GM21390 (cell line): ENCODE results near the gene HSH2D.

Experiments used
- ATAC-seq: cut with Tn5 transposase; IDR thresholded peaks from one replicate; pipeline ENCODE4 v1.9.1; 2021; ENCODE audit not compliant: unreplicated experiment

Gene HSH2D

DNA sequence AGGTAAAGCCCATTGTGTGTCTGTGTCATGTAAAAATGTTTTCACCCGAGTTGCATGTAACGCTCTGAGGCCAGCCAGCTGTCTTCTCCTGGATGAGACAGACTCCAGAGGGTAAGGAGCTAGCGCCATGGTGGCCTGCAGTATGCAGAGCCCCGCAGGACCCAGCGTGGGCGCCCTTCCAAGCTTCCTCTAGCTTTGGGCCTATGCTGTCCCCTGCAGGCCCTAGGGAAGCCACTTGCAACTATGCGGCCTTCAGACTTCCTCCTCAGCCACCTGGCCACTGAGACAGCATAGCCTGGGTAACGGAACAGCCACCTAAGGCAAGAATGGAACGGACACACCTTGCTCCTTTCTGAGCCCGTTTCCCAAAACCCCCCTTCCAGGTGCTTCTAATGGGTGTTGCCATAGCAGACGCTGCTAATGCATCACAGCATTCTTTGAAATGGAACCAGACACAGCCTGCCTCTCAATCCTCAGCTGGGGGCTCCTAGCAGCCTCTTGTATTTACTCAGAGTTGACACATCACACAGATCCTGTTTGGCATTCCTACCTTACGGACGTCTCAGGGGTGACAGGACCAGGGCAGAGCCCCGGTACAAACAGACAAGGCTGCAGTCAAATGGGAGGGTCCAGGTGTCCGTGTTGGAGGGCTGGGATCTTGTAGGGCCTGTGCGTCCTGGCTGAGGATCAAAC lies 47.9 kb downstream of the HSH2D start:
- no peak for ATAC-seq

DNA sequence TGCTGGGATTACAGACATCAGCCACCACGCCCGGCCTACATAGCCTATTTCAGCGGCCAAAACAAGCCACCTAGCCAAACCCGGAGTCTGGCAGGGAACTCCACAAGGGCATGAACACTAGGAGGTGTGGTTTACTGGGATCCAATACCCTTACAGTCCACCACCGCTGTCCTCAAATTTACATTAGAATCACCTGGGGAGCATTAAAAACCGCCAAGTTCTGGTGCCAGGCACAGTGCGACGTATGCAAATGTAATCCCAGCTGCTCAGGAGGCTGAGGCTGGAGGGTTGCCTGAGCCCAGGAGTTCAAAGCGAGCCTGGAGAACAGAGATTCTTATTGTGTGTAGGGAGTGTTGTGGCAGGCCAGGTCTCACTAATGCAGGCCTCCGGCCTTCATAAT lies 50.0 kb downstream of the HSH2D start:
- no peak for ATAC-seq

GRCh38 chr19:16197188-16197621 lies 53.7 kb downstream of the HSH2D start:
- no peak for ATAC-seq

DNA sequence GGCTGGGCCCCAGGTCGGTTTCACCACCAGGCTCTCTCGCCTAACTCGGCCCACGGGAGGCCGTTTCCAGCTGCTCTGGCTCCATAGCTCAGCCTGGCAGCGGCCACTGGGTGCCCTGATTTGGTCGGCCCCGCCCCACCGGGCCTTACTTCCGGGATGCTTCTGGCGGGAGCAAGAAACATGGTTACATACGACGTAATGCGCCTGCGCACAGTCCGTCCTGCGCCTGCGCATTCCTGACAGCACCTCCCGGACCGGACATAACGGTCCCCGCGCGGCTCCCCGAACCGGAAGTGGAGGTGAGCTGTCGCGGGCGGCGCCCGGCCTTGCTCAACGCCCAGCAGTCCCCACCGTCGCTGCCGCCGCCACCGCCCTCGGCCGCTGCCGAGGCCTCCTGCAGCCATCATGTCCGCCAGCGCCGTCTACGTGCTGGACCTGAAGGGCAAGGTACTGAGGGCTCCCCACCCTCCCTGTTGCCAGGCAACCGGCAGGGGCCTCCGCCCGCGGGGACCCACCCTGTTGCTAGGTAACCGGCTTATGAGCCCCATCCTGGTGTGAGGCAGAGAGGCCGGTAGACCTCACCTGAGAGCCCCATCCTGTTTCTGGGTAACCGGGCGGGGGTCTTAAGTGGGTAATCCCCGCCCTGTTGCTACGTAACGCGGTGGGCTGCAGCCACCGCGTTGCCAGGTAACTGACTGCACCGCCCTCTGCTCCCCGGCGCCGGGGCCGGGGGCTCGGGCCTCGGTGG lies 54.3 kb downstream of the HSH2D start, which contains the start of gene AP1M1:
TSS of gene AP1M1 (plus strand) at position 290 of the 748 bp plus-strand sequence. CDS start at position 406, 116 bp downstream.
- peak; percentile 78 for ATAC-seq

DNA sequence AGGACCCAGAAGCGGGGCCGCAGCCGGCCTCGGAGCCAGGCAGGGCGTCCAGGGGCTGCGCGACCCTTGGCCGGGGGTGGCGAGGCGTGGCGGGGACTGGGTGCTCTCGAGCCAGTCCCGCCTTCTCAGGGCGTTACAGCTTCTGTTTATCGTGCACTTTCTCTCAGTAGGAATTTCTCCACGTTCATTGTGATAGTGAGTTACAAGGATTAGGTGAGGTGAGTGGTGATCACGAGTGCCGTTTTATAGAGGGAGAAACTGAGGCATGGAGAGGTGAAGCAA lies 54.8 kb downstream of the HSH2D start:
- ATAC-seq, result peak; percentile 17

- ATAC-seq, result no peak
Observed at GRCh38 chr19:16199275-16199932, 55.9 kb downstream of the HSH2D start.

GRCh38 chr19:16200038-16201010 lies 56.8 kb downstream of the HSH2D start:
- no peak for ATAC-seq

GRCh38 chr19:16201011-16201391 lies 57.5 kb downstream of the HSH2D start:
- ATAC-seq, result no peak

GRCh38 chr19:16202320-16203255 lies 59.1 kb downstream of the HSH2D start:
- ATAC-seq, result no peak

GRCh38 chr19:16203256-16204004 lies 59.9 kb downstream of the HSH2D start:
- no peak for ATAC-seq

DNA sequence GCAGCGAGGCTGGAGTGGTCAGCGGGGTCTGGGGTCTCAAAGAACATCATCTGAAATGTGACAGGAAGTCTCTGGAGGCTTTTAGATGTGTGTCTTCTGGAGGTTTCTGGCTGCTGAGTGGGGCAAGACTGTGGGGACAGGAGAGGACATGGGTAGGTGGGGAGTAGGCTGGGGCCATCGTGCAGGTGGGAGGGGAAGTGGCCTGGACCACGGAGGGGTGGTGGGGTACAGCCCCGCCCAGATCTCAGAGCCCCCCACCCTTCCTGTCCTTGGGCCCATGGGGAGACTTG lies 60.5 kb downstream of the HSH2D start:
- no peak for ATAC-seq

DNA sequence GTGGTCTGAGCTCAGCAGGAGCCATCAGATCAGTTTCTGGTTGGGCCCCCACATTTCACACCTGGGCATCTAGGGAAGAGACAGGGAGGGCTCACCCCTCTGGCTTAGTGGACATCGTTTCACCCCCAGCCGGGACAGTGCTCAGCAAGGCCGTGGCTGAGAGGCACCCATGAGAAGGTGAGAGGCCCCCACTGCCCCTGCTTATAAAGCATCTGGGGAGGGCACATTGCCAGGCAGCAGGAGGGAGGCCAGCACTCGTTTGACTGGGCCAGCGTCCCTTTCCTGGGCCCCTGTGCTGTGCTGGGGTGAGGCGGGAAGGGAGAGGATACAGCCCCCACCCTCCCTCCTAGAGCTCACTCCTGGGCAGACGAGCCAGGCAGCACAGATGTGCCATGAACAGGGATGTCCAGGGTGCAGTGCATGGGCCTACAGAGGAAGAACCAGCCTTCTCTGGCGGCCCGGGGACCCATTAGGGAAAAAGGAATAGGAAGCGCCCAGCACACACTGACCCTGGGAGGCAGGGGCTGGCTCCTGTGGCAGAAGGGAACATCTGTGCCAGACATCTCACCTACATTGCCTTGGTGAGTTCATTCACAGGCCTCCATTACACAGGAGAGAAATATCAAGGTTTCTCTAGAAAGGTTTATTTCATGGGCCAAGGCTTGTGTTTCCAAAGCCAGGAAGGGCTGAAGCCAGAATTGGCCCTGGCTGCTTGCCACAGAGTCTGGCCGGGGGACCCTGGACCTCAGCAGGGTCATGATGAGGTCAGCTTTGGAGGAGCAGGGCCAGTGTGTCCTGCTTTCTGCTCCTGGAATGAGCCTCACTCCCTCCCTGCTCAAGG lies 61.9 kb downstream of the HSH2D start:
- no peak for ATAC-seq

DNA sequence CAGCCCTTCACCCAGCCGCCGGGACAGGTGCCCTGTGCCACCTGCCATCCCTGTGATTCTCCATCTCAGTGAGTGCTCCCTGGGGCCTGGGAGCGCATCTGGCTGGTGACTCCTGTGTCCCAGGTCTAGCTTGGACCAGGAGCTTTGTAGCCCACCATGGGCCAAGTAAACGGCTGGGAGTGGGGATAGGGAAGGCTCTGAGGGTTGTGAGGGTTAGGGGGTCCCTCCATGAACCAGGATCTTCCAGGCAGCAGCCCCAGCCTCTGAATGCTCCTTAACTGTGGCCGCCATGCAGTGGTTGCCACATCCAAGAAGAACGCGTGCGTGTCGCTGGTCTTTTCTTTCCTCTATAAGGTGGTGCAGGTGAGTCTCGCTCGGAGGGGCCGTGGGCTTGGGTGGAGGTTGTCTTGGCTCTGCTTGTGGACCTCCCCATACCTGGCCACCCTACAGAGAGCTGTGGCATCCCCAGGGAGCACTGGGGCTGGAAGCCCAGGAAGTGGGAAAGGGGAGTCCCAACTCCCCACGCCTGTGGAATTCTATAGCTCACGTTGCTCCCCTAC lies 62.6 kb downstream of the HSH2D start:
- no peak for ATAC-seq

DNA sequence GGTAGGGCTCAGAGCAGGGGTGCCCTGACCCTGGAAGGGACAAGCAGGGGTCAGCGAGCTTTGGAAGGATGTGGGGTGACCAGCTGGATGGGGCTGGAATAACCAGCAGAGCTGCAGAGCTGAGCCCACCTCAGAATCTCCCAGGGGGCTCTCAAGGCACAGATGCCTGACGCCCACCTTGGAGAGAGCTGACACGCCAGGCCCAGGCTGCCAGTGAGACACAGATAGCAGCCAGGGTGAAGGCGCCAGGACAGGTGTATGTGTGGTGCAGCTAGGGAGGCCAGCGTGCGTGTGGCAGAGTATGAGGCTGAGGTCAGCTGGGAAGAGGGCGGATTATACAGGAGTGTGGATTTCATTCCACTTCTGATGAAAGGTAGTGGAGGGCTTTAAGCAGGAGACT lies 63.2 kb downstream of the HSH2D start:
- no peak for ATAC-seq

DNA sequence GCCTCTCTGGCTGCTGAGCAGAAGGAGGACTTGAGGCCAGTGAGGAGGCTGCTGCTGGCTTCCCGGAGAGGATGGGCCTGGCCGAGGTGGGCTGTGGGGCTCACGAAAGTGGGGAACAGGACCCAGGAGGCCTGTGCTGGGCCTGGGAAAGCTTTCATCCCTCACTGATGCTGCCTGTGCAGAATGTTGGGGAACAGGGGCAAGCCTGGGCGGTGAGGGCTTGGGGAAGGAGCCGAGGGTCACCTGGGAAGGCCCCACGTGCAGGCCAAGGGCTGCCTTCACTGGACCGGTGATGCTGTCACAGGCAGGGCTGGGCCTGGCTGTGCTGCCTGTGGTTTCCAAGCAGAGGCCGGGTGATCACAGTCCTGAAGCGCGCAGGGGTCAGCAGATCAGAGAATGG lies 63.6 kb downstream of the HSH2D start:
- ATAC-seq, result no peak

- ATAC-seq, result no peak
Observed at GRCh38 chr19:16207490-16208025, 64.1 kb downstream of the HSH2D start.
